BLaER1 (cell line): ENCODE measurements around the gene MNX1.

Experiments used
- H3K27ac ChIP-seq: shearing (Covaris generic); formaldehyde crosslinking; 2 replicates; pipeline ENCODE4 v1.8.1; 2022
- H3K27me3 ChIP-seq: shearing (Covaris generic); formaldehyde crosslinking; 2 replicates; pipeline ENCODE4 v1.8.1; 2022
- H3K36me3 ChIP-seq: shearing (Covaris generic); formaldehyde crosslinking; 2 replicates; pipeline ENCODE4 v1.8.1; 2022
- H3K4me1 ChIP-seq: shearing (Covaris generic); formaldehyde crosslinking; 2 replicates; pipeline ENCODE4 v1.8.1; 2022
- H3K4me2 ChIP-seq: shearing (Covaris generic); formaldehyde crosslinking; 2 replicates; pipeline ENCODE4 v1.8.1; 2022
- H3K4me3 ChIP-seq: shearing (Covaris generic); formaldehyde crosslinking; 2 replicates; pipeline ENCODE4 v1.8.1; 2022
- H3K9ac ChIP-seq: shearing (Covaris generic); formaldehyde crosslinking; 2 replicates; pipeline ENCODE4 v1.8.1; 2022
- H3K9me3 ChIP-seq: shearing (Covaris generic); formaldehyde crosslinking; 2 replicates; pipeline ENCODE4 v1.8.1; 2022
- H4K20me1 ChIP-seq: shearing (Covaris generic); formaldehyde crosslinking; 2 replicates; pipeline ENCODE4 v1.8.1; 2022
- Cebpa-rat ChIP-seq: shearing (Covaris generic); IDR thresholded peaks from 2 replicates; pipeline ENCODE4 v1.8.1; 2022

Gene MNX1

GRCh38 chr7:156993925-156994235 lies 16.6 kb downstream of the MNX1 start:
- Histone ChIP-seq H3K4me1 (peaks cover 8% of the 10 kb centered on the region), H3K4me3 (no peak overlapping the region), H3K4me2 (no peak overlapping the region), H3K36me3 (no peaks in the 10 kb centered on the region), H3K9ac (no peak overlapping the region), H3K27me3 (peaks cover 54% of the 10 kb centered on the region), H3K9me3 (peaks cover 7% of the 10 kb centered on the region), H3K27ac (no peak overlapping the region), H4K20me1 (peaks cover 2% of the 10 kb centered on the region; the same call in 1 of the 2 replicates)
- no peak for TF ChIP-seq Cebpa-rat

- Histone ChIP-seq H3K4me3 (no peak overlapping the region), H3K4me2 (no peak overlapping the region), H3K9me3 (peaks cover 7% of the 10 kb centered on the region), H3K27ac (no peak overlapping the region), H4K20me1 (no peaks in the 10 kb centered on the region; the same call in 1 of the 2 replicates), H3K4me1 (peaks cover 8% of the 10 kb centered on the region), H3K36me3 (no peaks in the 10 kb centered on the region), H3K27me3 (peaks cover 48% of the 10 kb centered on the region), H3K9ac (no peak overlapping the region)
- TF ChIP-seq Cebpa-rat: no peak
Observed at GRCh38 chr7:156993021-156993924, 17.2 kb downstream of the MNX1 start.

GRCh38 chr7:156989766-156990535 lies 20.5 kb downstream of the MNX1 start:
- peak overlapping the region; percentile 47 for H3K4me2 ChIP-seq

GRCh38 chr7:156988343-156989185 lies 21.9 kb downstream of the MNX1 start:
- no peak for TF ChIP-seq Cebpa-rat
- no peak overlapping the region for H3K9ac ChIP-seq
- H4K20me1 ChIP-seq: no peaks in the 10 kb centered on the region; the same call in 1 of the 2 replicates
- H3K27ac ChIP-seq: no peak overlapping the region
- H3K4me2 ChIP-seq: no peak overlapping the region
- no peaks in the 10 kb centered on the region for H3K9me3 ChIP-seq
- peaks cover 8% of the 10 kb centered on the region; the same call in 1 of the 2 replicates for H3K27me3 ChIP-seq
- H3K36me3 ChIP-seq: no peaks in the 10 kb centered on the region
- peaks cover 8% of the 10 kb centered on the region for H3K4me1 ChIP-seq
- no peak overlapping the region for H3K4me3 ChIP-seq

More at GRCh38 chr7:156989766-156990535, 20.5 kb downstream of the MNX1 start:
- TF ChIP-seq Cebpa-rat: no peak
- H3K9ac ChIP-seq: no peak overlapping the region
- H3K4me3 ChIP-seq: no peak overlapping the region
- H3K27me3 ChIP-seq: peaks cover 17% of the 10 kb centered on the region; the same call in 1 of the 2 replicates
- H3K9me3 ChIP-seq: no peaks in the 10 kb centered on the region
- no peaks in the 10 kb centered on the region; the same call in 1 of the 2 replicates for H4K20me1 ChIP-seq
- peaks cover 8% of the 10 kb centered on the region for H3K4me1 ChIP-seq
- no peaks in the 10 kb centered on the region for H3K36me3 ChIP-seq
- H3K27ac ChIP-seq: no peak overlapping the region

- Histone ChIP-seq H4K20me1 (no peaks in the 10 kb centered on the region; the same call in 1 of the 2 replicates), H3K9me3 (peaks cover under 1% of the 10 kb centered on the region; the same call in 1 of the 2 replicates), H3K4me2 (no peak overlapping the region), H3K4me3 (no peak overlapping the region), H3K4me1 (peaks cover 8% of the 10 kb centered on the region), H3K27ac (no peak overlapping the region), H3K27me3 (no peaks in the 10 kb centered on the region), H3K36me3 (no peaks in the 10 kb centered on the region), H3K9ac (no peak overlapping the region)
- TF ChIP-seq Cebpa-rat: no peak
Observed at GRCh38 chr7:156986378-156986777, 24.1 kb downstream of the MNX1 start.

- Histone ChIP-seq H4K20me1 (no peaks in the 10 kb centered on the region; the same call in 1 of the 2 replicates), H3K9me3 (peaks cover 11% of the 10 kb centered on the region; the same call in 1 of the 2 replicates), H3K27me3 (no peaks in the 10 kb centered on the region), H3K4me1 (peaks cover 8% of the 10 kb centered on the region), H3K4me3 (no peak overlapping the region), H3K4me2 (no peak overlapping the region), H3K9ac (no peak overlapping the region), H3K27ac (no peak overlapping the region), H3K36me3 (no peaks in the 10 kb centered on the region)
- TF ChIP-seq Cebpa-rat: no peak
Observed at GRCh38 chr7:156985101-156985992, 25.1 kb downstream of the MNX1 start.

- TF ChIP-seq Cebpa-rat: no peak
- no peak overlapping the region for H3K4me2 ChIP-seq
Observed at GRCh38 chr7:156984174-156984891, 26.1 kb downstream of the MNX1 start.

GRCh38 chr7:156979711-156980110 lies 30.8 kb downstream of the MNX1 start:
- H3K36me3 ChIP-seq: no peaks in the 10 kb centered on the region
- H3K4me3 ChIP-seq: no peak overlapping the region
- H3K9ac ChIP-seq: no peak overlapping the region
- H3K9me3 ChIP-seq: peaks cover 32% of the 10 kb centered on the region
- no peaks in the 10 kb centered on the region for H3K4me1 ChIP-seq
- no peaks in the 10 kb centered on the region for H3K27me3 ChIP-seq
- no peaks in the 10 kb centered on the region for H4K20me1 ChIP-seq
- TF ChIP-seq Cebpa-rat: no peak
- no peak overlapping the region for H3K4me2 ChIP-seq
- H3K27ac ChIP-seq: no peak overlapping the region

More at GRCh38 chr7:156984174-156984891, 26.1 kb downstream of the MNX1 start:
- Histone ChIP-seq H3K27ac (no peak overlapping the region), H4K20me1 (no peaks in the 10 kb centered on the region), H3K9me3 (peaks cover 21% of the 10 kb centered on the region), H3K27me3 (no peaks in the 10 kb centered on the region), H3K36me3 (no peaks in the 10 kb centered on the region), H3K4me3 (no peak overlapping the region), H3K4me1 (peaks cover 2% of the 10 kb centered on the region), H3K9ac (no peak overlapping the region)
